Measurements from ENCODE around the gene BMP8B. TPM values are rescaled to one million over a fixed set of nuclear protein-coding genes. Genes with fewer than 3 reads are reported as not detected.
"Not testable (repeated sequence)": the region's sequence is repeated elsewhere in the genome, so short reads cannot be mapped to it uniquely, and the experiment has no call there.

Gene BMP8B
- total RNA-seq, 1 donor from 2014 or later, result 1.0 TPM

- H3K9ac ChIP-seq (ENCODE audit: low read depth in 1 of 3, low read length in 3 of 3); H3K9me3 ChIP-seq (ENCODE audit: control insufficient read depth in 3 of 3, low read length in 3 of 3); H3K36me3 ChIP-seq (ENCODE audit: control insufficient read depth in 3 of 3, insufficient read depth in 3 of 3, low read length in 3 of 3); H3K27ac ChIP-seq (ENCODE audit: low read depth, low read length); H3K4me3 ChIP-seq (ENCODE audit: low read length in 3 of 3); H3K27me3 ChIP-seq (ENCODE audit: control insufficient read depth in 3 of 3, insufficient read depth in 3 of 3, low read length in 3 of 3); H3K4me1 ChIP-seq (ENCODE audit: control insufficient read depth in 3 of 3, insufficient read depth in 3 of 3, low read length in 3 of 3): not testable (repeated sequence)
These were observed 17.6 kb downstream of the BMP8B start, which contains the start of gene OXCT2 for GRCh38 chr1:39771022-39771532. OXCT2 (minus strand) TSS chr1:39771348; CDS start chr1:39771255, 93 bp downstream.

- not testable (repeated sequence) for H3K9ac ChIP-seq (ENCODE audit: low read depth in 1 of 3, low read length in 3 of 3); H3K9me3 ChIP-seq (ENCODE audit: control insufficient read depth in 3 of 3, low read length in 3 of 3); H3K27ac ChIP-seq (ENCODE audit: low read depth, low read length); H3K36me3 ChIP-seq (ENCODE audit: control insufficient read depth in 3 of 3, insufficient read depth in 3 of 3, low read length in 3 of 3); H3K4me3 ChIP-seq (ENCODE audit: low read length in 3 of 3); H3K4me1 ChIP-seq (ENCODE audit: control insufficient read depth in 3 of 3, insufficient read depth in 3 of 3, low read length in 3 of 3); H3K27me3 ChIP-seq (ENCODE audit: control insufficient read depth in 3 of 3, insufficient read depth in 3 of 3, low read length in 3 of 3)
These were observed 18.3 kb downstream of the BMP8B start for GRCh38 chr1:39770100-39771021.

- H3K4me3 ChIP-seq (ENCODE audit: low read length in 3 of 3); H3K36me3 ChIP-seq (ENCODE audit: control insufficient read depth in 3 of 3, insufficient read depth in 3 of 3, low read length in 3 of 3); H3K27ac ChIP-seq (ENCODE audit: low read depth, low read length); H3K9me3 ChIP-seq (ENCODE audit: control insufficient read depth in 3 of 3, low read length in 3 of 3); H3K4me1 ChIP-seq (ENCODE audit: control insufficient read depth in 3 of 3, insufficient read depth in 3 of 3, low read length in 3 of 3); H3K9ac ChIP-seq (ENCODE audit: low read depth in 1 of 3, low read length in 3 of 3); H3K27me3 ChIP-seq (ENCODE audit: control insufficient read depth in 3 of 3, insufficient read depth in 3 of 3, low read length in 3 of 3): not testable (repeated sequence)
These were observed 19.2 kb downstream of the BMP8B start for GRCh38 chr1:39769502-39769901.

GRCh38 chr1:39766466-39766865 lies 22.2 kb downstream of the BMP8B start:
- H3K4me3 ChIP-seq (ENCODE audit: low read length in 3 of 3); H3K36me3 ChIP-seq (ENCODE audit: control insufficient read depth in 3 of 3, insufficient read depth in 3 of 3, low read length in 3 of 3); H3K27ac ChIP-seq (ENCODE audit: low read depth, low read length); H3K4me1 ChIP-seq (ENCODE audit: control insufficient read depth in 3 of 3, insufficient read depth in 3 of 3, low read length in 3 of 3); H3K27me3 ChIP-seq (ENCODE audit: control insufficient read depth in 3 of 3, insufficient read depth in 3 of 3, low read length in 3 of 3); H3K9me3 ChIP-seq (ENCODE audit: control insufficient read depth in 3 of 3, low read length in 3 of 3); H3K9ac ChIP-seq (ENCODE audit: low read depth in 1 of 3, low read length in 3 of 3): not testable (repeated sequence)

- not testable (repeated sequence) for H3K9ac ChIP-seq (ENCODE audit: low read depth in 1 of 3, low read length in 3 of 3); H3K9me3 ChIP-seq (ENCODE audit: control insufficient read depth in 3 of 3, low read length in 3 of 3); H3K4me3 ChIP-seq (ENCODE audit: low read length in 3 of 3); H3K27ac ChIP-seq (ENCODE audit: low read depth, low read length); H3K4me1 ChIP-seq (ENCODE audit: control insufficient read depth in 3 of 3, insufficient read depth in 3 of 3, low read length in 3 of 3); H3K27me3 ChIP-seq (ENCODE audit: control insufficient read depth in 3 of 3, insufficient read depth in 3 of 3, low read length in 3 of 3); H3K36me3 ChIP-seq (ENCODE audit: control insufficient read depth in 3 of 3, insufficient read depth in 3 of 3, low read length in 3 of 3)
These were observed 24.2 kb downstream of the BMP8B start for GRCh38 chr1:39764512-39764911.

GRCh38 chr1:39763619-39764374 lies 24.9 kb downstream of the BMP8B start:
- not testable (repeated sequence) for H3K27me3 ChIP-seq (ENCODE audit: control insufficient read depth in 3 of 3, insufficient read depth in 3 of 3, low read length in 3 of 3); H3K4me3 ChIP-seq (ENCODE audit: low read length in 3 of 3)

GRCh38 chr1:39762550-39763540 lies 25.8 kb downstream of the BMP8B start:
- H3K36me3 ChIP-seq (ENCODE audit: control insufficient read depth in 3 of 3, insufficient read depth in 3 of 3, low read length in 3 of 3), result peaks cover 8 to 14% (median 13%) of the 10 kb centered on the region in 3 donors
- no peak overlapping the region for H3K27ac ChIP-seq (ENCODE audit: low read depth, low read length)
- H3K9ac ChIP-seq (ENCODE audit: low read depth in 1 of 3, low read length in 3 of 3), result no peak overlapping the region
- H3K9me3 ChIP-seq (ENCODE audit: control insufficient read depth in 3 of 3, low read length in 3 of 3), result no peaks in the 10 kb centered on the region
- H3K4me1 ChIP-seq (ENCODE audit: control insufficient read depth in 3 of 3, insufficient read depth in 3 of 3, low read length in 3 of 3), result no peaks in the 10 kb centered on the region
- H3K27me3 ChIP-seq (ENCODE audit: control insufficient read depth in 3 of 3, insufficient read depth in 3 of 3, low read length in 3 of 3), result no peaks in the 10 kb centered on the region
- no peak overlapping the region for H3K4me3 ChIP-seq (ENCODE audit: low read length in 3 of 3)

More at GRCh38 chr1:39763619-39764374, 24.9 kb downstream of the BMP8B start:
- H3K9me3 ChIP-seq (ENCODE audit: control insufficient read depth in 3 of 3, low read length in 3 of 3); H3K4me1 ChIP-seq (ENCODE audit: control insufficient read depth in 3 of 3, insufficient read depth in 3 of 3, low read length in 3 of 3); H3K27ac ChIP-seq (ENCODE audit: low read depth, low read length); H3K9ac ChIP-seq (ENCODE audit: low read depth in 1 of 3, low read length in 3 of 3); H3K36me3 ChIP-seq (ENCODE audit: control insufficient read depth in 3 of 3, insufficient read depth in 3 of 3, low read length in 3 of 3): not testable (repeated sequence)

GRCh38 chr1:39761557-39762260 lies 27.0 kb downstream of the BMP8B start:
- H3K36me3 ChIP-seq (ENCODE audit: control insufficient read depth in 3 of 3, insufficient read depth in 3 of 3, low read length in 3 of 3), result peaks cover 9 to 24% (median 17%) of the 10 kb centered on the region in 3 donors
- H3K4me1 ChIP-seq (ENCODE audit: control insufficient read depth in 3 of 3, insufficient read depth in 3 of 3, low read length in 3 of 3), result no peaks in the 10 kb centered on the region
- H3K9ac ChIP-seq (ENCODE audit: low read depth in 1 of 3, low read length in 3 of 3), result no peak overlapping the region
- H3K9me3 ChIP-seq (ENCODE audit: control insufficient read depth in 3 of 3, low read length in 3 of 3), result no peaks in the 10 kb centered on the region
- H3K27me3 ChIP-seq (ENCODE audit: control insufficient read depth in 3 of 3, insufficient read depth in 3 of 3, low read length in 3 of 3), result no peaks in the 10 kb centered on the region
- H3K4me3 ChIP-seq (ENCODE audit: low read length in 3 of 3), result no peak overlapping the region
- H3K27ac ChIP-seq (ENCODE audit: low read depth, low read length), result no peak overlapping the region

- no peaks in the 10 kb centered on the region for H3K9me3 ChIP-seq (ENCODE audit: control insufficient read depth in 3 of 3, low read length in 3 of 3)
- H3K4me3 ChIP-seq (ENCODE audit: low read length in 3 of 3), result no peak overlapping the region
- H3K27me3 ChIP-seq (ENCODE audit: control insufficient read depth in 3 of 3, insufficient read depth in 3 of 3, low read length in 3 of 3), result no peaks in the 10 kb centered on the region
- H3K9ac ChIP-seq (ENCODE audit: low read depth in 1 of 3, low read length in 3 of 3), result no peak overlapping the region
- H3K4me1 ChIP-seq (ENCODE audit: control insufficient read depth in 3 of 3, insufficient read depth in 3 of 3, low read length in 3 of 3), result no peaks in the 10 kb centered on the region
- H3K36me3 ChIP-seq (ENCODE audit: control insufficient read depth in 3 of 3, insufficient read depth in 3 of 3, low read length in 3 of 3), result peaks cover 13 to 27% (median 21%) of the 10 kb centered on the region in 3 donors
- no peak overlapping the region for H3K27ac ChIP-seq (ENCODE audit: low read depth, low read length)
These were observed 27.6 kb downstream of the BMP8B start for GRCh38 chr1:39761016-39761415.

Measured in skeletal muscle tissue (tissue), 4 donors.